Left forelimb (tissue), 1 donor: ENCODE data around the gene AHCYL2.
"Not testable (repeated sequence)": the region's sequence is repeated elsewhere in the genome, so short reads cannot be mapped to it uniquely, and the experiment has no call there.

ENCODE experiments used
- DNase-seq: peaks from one replicate; pipeline ENCODE4 v3.0.0-alpha.2; 2018; ENCODE audit warnings: low spot score

AHCYL2 gene

DNA sequence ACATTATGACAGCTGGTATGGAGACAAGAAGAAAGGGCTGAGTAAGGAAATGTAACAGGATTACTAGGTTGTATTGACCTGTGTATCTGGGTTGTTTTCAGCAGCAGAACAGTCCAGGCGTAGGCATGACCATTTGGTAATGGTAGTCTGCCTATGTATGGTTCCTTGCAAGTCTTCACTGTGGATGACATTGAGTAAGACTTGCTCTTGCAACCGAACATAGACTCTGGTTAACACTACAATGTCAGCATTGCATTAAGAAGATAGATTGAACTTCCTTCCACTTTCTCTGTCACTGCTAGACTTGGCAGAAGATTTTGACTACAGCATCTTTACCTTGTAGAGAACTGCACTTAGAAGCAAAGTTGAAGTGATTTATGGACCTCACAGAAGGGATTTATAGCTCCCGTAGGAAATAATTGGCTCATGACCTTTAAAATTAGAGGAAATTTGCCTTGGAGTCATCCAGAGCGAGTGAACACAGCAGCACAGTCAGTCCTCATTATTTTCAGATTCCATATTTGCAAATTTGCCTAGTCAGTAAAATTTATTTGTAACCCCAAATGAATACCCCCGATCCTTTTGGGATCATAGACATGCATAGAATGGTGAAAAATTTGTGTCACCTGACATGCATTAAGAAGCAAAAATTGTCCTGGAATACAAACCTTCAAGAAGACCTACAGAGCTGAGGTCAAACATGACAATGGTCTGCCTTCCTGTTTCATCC lies 129.8 kb downstream of the AHCYL2 start:
- DNase-seq = no peak

DNA sequence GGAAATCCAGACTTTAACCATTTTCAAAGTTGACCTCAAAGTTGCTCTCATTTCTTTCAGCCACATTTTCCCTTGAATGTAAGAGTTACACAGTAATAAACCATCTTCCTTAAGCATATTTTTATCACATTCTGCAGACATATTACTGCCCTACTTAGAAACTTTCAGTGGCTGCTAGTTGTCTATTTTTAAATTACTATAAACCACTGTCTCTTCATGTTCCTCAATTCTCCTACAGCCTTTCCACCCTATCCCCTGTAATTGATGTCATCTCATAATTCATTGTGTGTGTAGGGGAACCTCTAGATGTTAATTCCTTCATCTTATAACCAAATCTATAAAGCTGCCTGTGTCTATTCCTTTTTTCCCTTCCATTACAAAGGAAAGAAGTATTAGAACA lies 131.3 kb downstream of the AHCYL2 start:
- no peak for DNase-seq

DNA sequence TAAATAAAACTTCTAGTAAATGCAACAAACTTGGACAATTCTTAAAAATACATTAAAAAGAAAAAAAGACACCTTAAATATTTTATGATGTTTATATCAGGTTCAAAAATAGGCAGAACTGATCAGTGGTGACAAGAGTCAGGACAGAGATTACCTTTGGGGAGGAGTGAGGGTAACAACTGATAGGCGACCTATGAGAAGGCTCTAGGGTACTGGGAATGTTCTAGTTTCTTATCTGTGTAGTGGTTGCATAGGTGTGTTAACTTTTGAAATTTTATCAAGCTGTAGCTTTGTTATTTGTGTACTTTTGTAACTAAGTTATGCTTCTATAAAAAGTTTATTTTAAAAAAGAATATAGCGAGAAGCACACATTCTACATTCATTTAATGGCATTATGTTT lies 134.3 kb downstream of the AHCYL2 start:
- DNase-seq = no peak

DNA sequence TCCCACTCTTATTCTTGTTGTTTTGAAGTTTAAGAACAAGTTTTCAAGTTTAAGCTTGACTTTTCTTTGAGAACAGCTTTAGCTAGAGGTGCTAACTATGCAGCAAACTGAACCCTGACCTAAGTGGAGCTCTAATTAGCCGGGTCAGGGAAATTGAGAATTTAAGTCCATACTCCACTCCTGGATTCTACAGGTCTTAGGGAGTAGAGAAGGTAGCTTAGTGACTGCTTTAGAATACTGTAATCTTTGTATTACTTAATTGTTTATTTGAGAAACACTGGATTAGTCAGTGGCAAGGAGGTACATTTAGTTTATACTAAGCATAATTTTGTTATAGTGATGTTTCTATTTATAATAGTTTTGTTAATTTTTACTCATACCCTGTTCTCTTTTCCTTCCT lies 134.8 kb downstream of the AHCYL2 start:
- no peak for DNase-seq

DNA sequence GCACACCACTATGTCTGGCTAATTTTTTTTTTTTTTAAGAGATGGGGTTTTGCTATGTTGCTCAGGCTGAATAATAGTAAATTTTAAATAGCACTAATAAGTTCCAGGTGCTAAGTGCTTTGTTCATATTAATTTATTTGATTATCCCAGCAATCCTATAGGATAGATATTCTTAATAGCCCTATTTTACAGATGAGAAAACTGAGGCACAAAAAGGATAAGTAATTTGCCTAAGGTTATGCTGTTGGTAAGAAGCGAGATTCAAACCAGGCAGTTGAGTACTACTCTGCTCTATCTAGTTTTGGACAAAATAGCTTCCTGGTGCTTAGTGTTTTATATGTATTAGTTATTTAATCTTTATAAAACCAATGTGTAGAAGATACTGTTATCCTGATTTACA lies 136.9 kb downstream of the AHCYL2 start:
- DNase-seq = no peak

DNA sequence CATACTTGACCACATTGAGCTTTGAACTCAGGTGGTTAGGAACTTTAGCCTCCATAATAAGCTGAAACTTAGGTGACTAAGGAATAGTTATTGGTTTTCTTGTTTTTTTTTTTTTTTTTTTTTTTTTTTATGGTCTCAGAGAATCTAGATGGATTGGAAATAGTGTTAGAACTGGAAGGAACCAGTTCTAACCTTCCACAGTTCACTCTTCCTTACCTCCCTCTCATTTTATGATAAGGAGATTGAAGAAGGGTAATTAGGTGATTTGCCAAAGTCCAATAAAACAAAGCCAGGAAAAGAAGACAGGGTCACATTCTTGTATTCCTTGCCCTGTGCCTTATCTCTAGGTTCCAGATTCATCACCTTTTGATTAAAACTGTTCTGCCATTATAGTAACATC lies 137.7 kb downstream of the AHCYL2 start:
- no peak for DNase-seq

DNA sequence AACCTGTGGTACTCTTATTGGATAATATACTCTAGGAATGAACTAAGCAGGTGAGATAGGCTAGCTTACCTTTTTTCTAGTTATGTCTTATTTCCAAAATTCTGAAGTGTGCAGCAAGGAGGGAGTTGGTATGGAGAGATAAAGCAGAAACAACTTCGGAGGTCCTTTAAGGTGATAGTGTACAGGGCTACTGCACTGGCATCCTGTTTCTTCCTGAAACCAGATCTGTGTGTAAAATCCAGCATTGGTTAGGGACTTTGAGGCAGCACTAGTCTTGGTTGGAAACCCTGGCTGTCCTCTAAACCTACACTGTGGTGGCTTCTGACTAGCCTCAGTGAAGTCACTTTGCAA lies 142.5 kb downstream of the AHCYL2 start:
- no peak for DNase-seq

DNA sequence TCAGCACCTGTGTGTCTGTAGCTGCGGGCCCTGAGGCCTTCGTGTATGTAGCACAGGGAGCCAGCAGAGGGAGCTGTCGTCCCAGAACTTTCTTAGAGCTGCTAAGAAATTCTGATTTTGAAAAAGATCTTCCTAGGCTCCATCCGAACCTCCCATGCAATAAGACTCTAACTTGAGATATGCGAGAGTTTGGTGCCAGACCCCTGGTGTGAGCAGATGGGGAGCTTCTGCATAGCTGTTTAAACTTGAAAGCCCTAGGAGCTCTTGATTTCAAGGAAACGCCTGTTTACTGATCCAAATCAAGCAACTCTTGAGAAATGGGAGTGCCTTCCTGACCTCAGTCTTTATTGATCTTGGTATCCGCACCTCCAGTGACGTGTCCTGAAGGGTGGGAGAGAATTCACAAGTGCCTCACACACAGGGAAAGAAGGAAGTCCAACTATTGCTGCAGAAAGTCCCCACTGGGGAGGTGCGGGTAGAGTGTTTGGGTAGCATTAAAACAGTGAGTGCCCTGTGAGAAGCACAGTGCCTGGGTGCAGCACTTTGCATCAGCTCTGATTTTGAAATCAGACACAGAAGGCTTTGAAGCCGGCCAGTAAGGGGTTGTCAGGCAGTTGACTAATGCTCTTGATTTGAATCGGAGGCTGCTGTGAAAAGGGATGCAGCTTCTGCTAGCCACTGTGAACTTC lies 143.0 kb downstream of the AHCYL2 start:
- peak; percentile 77 for DNase-seq

DNA sequence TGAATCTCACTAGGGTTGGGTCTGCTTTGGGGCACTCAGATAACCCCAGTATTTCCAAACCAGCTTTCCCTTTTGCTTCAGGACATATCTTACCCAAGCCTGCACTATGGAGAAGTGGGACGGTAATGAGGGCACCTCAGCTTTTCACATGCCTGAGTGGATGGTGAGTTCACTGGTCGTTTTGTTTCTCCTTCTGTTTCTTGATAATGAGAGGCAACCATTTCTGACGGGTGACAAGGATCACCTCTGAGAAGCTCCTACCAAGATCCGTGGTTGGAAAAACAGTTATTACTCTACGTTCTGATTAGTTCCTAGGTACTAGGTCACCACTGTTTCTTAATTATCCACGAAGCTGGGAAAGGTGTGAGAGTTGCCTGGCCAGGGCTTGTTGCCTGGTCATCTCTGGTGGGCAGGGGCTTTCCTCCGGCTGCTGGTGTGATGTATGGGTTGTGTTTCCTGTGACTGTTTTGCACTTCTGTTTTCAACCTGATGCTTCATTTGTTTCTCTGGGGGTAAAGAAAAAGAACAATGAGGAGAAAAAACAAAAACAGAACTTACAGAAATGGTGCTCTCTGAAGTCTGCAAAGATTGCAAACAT lies 143.7 kb downstream of the AHCYL2 start:
- DNase-seq = no peak

DNA sequence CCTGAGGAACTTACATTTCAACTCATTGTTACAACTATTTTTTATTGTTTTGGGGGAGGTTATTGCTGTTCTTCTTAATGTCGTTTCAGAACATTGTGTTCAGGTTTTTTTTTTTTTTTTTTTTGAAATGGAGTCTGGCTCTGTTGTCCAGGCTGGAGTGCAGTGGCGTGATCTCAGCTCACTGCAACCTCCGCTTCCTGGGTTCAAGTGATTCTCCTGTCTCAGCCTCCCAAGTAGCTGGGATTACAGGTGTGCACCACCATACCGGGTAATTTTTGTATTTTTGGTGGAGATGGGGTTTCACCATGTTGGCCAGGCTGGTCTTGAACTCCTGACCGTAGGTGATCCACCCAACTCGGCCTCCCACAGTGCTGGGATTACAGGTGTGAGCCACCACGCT lies 144.6 kb downstream of the AHCYL2 start:
- not testable (repeated sequence) for DNase-seq

DNA sequence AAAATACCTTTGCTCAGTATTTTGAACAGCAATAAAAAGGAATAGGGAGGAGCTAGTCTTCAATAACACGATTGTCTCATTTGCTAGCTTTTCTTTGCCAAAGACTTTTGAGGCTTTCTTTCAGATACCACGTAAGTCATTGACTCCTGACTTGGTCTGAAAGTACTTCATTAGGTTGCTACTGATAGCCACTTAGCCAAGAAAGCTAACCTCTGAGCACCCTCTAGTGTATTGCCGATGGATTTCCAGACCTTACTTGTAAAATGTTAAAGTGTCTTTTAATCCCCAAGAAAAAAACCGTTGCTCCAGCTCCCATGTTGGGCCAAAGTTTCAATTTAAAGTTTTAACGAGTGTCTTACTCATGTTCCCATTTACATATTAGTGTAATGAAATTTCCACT lies 146.0 kb downstream of the AHCYL2 start:
- DNase-seq = no peak

DNA sequence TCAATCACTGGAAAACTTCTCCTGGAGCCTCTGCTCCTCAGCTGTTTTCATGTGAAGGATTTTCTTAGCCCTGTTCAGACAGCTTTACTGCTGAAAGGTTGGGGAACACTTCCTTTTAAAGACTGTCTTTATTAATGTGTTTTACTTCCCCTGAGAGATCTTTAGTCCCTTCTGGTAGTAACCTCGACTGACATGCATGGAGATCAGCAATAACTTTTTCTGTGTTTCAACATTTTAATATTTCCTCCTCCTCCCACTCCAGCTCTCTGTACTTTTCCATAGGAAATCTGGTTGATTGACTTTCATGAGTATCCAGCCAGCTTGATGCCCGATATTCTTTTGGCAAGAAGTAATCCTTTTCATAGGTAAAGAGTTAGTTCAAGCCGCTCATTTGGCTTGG lies 146.7 kb downstream of the AHCYL2 start:
- DNase-seq = no peak

DNA sequence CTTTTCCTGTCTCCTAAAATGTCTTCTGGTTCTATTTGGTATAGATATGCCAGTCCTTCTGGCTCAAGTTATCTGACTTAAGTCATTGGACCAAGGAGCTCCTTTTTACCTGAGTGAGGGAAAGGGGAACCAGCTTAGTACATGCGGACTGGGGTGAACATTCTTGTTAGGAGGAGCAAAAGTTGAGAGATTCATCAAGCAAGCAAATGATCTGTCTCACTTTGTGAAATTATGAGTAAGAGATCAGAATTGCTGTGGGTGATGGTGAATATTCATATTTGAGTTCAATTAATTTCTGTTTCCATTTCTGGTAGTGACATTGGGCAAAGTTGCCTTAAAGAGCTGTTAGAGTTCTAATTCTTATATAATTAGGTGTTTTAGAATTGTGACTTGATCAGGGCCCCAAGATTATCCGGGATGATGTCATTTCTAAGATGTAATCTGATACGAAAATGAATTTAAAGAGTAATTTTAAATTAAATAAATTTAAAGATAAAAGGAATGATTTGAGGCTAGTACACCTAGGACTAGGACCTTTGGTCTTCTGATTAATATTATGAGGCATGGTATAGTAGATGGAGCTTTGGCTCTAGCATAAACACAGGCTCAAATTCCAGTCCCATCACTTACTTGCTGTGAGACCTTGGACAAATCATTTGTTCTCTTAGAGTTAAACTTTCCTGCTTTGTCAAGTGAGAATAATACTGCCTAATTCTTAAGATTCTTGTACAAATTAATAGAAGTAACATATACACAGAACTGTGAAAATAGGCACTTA lies 149.0 kb downstream of the AHCYL2 start:
- DNase-seq = no peak

DNA sequence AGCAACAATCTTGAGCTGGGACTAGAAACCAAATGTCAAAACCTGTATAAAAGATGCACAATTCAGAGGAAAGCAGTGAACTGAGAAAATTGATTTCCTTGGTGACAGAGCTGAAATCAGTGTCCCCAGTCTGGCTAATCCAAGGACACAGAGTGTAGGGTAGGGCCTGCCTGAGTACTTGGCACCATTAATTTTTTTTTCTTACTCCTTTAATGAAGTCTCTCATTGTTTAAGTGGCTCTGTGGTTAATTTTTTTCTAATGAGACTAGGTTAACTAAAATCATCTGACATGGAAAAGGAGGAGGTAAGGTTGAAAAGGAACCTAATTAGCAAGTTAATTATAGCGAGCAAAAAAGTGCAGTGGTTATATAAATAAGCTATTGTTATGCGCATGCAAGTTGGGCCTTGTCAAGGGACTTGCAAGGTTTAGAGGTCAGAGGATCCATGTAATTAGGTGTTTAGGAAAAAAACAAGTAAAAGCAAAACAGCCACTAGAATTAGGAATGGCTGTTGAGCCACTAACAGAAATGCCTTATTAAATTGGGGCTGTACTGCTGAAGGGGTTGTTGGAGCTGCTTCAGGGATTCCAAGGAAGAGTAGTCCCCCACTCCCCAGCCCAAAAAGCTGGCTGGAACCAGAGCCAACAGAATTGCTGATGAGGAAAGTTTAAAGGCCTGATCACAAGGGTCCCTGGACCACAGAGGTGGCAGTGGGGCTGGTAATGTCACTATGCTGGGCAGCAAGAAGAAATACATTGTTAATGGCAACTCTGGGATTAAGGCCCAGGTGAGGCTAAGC lies 150.5 kb downstream of the AHCYL2 start:
- DNase-seq = no peak

DNA sequence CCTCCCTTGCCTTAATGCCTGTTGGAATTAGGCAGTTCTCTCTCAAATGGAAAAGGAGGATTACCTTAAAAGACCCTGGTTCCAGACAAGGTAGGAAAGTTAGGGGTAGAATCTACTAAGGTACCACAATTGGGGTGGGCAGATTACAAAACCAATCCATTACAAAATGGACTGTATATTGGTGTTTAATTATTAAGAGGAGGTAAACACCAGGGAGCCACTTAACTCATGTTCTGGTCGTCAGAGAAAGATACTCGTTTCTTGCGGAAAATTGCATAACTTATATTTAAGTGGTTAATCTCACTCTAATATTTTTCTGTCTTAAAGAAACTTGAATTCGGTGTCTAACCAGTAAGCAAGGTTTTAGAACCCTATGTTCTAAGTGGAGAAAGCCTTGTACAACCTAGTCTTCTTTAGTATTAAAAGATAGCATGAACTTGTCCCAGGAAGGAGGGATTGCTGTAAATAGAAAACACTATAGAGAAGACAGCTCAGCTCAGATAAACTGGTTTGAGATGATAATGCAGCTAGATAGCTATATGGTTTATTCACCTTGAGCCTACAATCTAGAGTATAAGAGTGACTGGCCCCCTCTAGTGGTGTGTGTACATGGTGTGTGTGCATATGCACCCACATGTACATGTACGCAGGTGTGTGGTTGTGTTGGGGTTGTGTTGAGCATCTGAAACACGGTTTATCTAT lies 151.4 kb downstream of the AHCYL2 start:
- no peak for DNase-seq

DNA sequence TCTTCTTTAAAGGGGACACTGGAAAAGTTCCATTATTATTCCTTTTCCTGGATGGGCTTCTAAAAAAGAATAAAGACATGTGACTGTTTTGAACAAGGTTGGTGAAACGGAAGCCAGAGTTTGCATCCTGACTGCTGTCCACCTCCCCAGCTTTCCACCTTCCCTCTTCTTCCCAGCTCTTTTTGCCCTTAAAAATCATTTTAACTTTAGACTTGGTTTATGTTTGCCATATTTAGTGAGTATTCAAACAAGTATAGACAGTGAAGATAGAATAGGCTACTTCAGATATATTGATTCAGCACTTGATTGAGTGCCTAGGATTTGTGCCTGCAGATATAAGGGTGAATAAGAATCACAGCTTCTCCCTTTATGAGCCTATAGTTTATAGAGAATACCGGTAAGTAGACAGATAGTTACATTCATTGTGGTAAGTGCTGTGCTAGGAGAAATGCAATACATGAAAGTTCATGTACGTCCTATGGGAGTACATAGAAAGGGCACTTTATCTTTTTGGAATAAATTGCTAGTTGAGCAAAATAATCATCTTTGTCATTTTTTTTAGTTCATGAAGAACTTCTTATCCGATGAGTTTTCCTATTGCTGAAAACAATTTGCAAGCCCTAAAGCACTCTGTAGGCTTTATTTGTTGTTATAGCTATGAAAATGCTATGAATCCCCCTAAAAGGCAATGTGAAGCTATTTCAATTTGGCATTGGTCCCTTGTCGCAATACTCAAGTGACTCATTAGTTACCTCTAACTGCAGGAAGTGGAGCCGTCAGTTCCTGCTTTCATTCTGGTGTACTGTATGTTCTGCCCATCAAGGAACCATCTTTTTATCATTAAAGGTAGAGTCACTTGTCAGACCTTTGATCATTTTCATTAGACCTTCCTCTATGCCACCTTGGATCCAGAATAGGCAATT lies 152.2 kb downstream of the AHCYL2 start:
- DNase-seq = no peak

DNA sequence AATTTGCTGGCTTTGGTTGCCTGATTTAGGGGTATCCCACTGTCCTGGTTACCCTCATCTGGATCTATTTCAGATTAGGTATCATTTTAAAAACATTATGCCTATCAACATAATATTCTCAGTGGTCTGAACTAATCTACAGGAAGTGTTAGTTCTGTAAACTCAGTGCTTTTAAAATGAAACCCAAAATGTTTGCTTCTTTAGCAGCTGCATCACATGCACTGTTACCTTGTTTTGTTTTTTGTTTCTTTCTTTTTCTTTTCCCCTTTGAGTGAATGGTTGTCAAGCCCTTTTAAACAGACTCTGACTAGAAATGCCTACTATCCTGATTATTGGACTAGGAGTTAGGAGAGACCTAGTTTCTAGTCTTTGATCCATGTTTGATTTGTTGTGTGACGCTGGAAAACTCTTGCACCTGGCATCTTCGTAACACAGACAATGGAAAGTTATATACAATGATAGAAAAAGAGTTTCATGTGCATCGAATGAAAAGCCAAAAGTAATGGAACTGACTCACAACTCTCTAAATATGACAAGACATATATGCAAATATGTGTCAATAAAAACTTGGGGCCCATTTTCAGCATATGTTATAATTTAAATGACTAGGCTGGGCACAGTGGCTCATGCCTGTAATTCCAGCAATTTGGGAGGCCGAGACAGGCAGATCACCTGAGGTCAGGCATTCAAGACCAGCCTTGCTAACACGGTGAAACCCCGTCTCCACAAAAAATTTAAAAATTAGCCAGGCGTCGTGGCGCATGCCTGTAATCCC lies 157.1 kb downstream of the AHCYL2 start:
- DNase-seq = no peak

DNA sequence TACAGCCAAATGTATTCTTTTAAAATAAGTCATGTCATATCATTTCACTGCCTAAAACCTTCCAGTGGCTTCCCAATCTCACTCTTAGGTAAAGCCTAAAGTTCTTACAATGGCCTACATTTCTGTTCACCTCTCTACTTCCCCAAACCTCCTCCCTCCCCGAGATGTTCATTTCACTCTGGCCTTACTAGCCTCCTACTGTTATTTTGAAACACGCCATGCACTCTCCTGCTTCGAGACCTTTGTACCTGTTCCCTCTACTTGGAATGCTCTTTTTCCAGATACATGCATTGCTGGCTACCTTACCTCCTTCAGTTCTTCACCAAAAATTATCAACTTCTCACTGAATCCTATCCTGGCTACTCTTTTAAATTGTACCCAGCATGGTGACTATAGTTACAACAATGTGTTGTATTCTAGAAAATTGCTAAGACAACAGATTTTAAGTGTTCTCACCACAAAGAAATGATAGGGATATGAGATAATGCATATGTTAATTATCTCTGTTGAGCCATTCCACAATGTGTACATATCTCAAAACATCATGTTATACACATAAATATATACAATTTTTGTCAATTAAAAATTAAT lies 158.8 kb downstream of the AHCYL2 start:
- DNase-seq = no peak

DNA sequence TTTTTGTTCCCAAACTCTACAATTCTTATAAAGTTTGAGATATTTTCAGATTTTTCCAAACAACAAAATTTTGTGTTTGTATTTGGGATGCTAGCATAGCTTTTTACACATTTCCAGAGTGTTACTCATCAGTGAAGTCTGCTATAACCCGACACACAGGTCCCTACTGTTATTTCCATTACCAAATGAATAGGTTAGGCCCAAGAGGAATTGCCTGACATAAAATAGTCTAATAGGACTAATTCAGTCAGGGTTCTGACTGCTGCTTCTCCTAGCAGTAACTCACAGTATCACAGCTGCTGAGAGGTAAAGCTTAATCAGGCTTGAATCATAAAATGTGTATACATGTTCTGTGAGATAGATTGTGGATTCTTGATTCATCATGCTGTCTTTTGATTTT lies 160.3 kb downstream of the AHCYL2 start:
- no peak for DNase-seq
